GM19395 (cell line): ENCODE data around the gene ZNF445.
A peak's percentile ranks its signal among the peaks of the same experiment; 100 is the strongest.
"Not testable (repeated sequence)": the region's sequence is repeated elsewhere in the genome, so short reads cannot be mapped to it uniquely, and the experiment has no call there.

Experiments used
- ATAC-seq: cut with Tn5 transposase; IDR thresholded peaks from one replicate; pipeline ENCODE4 v1.9.1; 2021; ENCODE audit warnings: mild to moderate bottlenecking, moderate library complexity; ENCODE audit not compliant: unreplicated experiment

ZNF445 gene

GRCh38 chr3:44477312-44478030 is at the start of gene ZNF445:
Gene ZNF445, minus strand, starts transcription at chr3:44477670. Its CDS starts 22,121 bp downstream, at chr3:44455549.
- ATAC-seq: peak; percentile 86

DNA sequence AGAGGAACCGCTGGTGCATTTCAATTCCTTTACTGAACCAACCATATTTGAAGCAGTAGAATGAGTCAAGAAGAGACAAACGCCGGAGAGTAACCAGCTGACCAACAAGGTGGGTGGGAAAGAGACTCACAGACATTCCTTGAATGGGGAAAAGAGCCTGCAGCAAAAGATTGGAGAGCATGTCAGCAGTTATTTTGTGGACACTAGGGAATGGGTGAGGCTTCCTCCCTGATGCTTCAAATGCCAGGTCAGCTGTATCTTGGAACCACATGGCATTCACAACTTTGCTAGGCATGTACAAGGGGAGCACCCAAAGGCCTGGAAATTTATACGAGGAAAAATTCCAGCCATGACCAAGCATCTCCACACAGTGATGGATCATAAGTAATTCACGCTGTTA is 47.6 kb upstream of the ZNF445 start:
- ATAC-seq: no peak

DNA sequence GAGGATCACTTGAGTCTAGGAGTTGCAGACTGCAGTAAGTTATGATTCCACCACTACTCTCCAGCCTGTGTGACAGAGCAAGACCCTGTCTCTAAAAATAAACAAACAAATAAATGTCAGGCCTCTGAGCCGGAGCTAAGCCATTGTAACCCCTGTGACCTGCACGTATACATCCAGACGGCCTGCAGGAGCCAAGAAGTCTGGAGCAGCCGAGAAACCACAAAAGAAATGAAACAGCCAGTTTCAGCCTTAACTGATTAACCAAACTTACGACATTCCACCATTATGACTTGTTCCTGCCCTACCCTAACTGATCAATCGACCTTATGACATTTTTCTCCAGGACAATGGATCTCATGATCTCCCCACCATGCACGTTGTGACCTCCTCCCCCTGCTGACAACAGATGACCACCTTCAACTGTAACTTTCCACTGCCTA is 45.0 kb upstream of the ZNF445 start:
- ATAC-seq: no peak

GRCh38 chr3:44521721-44522120 is 44.3 kb upstream of the ZNF445 start:
- no peak for ATAC-seq

GRCh38 chr3:44518782-44519156 is 41.3 kb upstream of the ZNF445 start:
- ATAC-seq: no peak

GRCh38 chr3:44516230-44516629 is 38.8 kb upstream of the ZNF445 start:
- no peak for ATAC-seq

- no peak for ATAC-seq
These were observed 36.0 kb upstream of the ZNF445 start for GRCh38 chr3:44513513-44513912.

DNA sequence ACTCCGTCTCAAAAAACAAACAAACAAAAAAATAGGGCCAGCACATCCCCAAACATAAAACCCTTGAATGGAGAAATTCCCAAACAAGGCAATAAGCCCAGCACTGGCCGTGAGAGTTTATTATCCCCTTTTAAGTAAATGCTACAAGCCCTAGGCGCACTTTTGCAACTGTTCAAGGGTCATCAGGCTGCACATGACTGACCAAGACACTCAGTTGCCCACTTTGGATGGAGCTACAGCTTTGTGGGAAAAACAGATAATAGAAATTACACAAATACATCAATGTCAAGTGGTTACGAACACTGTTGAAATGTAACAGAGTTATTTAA is 33.7 kb upstream of the ZNF445 start:
- ATAC-seq: no peak

DNA sequence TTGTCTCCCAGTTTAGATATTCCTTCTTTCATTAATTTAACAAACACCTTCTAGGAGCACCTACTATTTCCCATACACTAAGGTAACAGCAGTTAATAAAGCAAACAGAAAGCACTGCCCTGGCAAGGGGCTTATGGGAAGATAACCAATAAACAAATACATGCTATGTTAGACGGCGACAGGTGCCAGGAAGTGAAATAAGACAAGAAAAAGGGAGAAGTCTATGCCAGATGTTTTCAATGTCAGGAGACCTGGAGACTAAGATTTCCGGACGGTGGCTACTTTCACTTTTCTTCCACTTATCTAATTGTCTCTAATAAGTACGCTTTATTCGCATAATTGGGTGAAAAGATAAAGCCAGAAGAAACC is 32.5 kb upstream of the ZNF445 start:
- peak; percentile 62 for ATAC-seq

GRCh38 chr3:44509393-44509921 is 32.0 kb upstream of the ZNF445 start:
- ATAC-seq: peak; percentile 26

- ATAC-seq: no peak
These were observed 29.5 kb upstream of the ZNF445 start for GRCh38 chr3:44506961-44507360.

- no peak for ATAC-seq
These were observed 29.1 kb upstream of the ZNF445 start for GRCh38 chr3:44506556-44506955.

GRCh38 chr3:44504566-44504965 is 27.1 kb upstream of the ZNF445 start:
- ATAC-seq: no peak

- ATAC-seq: not testable (repeated sequence)
These were observed 25.7 kb upstream of the ZNF445 start for GRCh38 chr3:44503178-44503577.

GRCh38 chr3:44501971-44502370 is 24.5 kb upstream of the ZNF445 start:
- ATAC-seq: no peak

GRCh38 chr3:44499899-44500168 is 22.4 kb upstream of the ZNF445 start:
- not testable (repeated sequence) for ATAC-seq

- no peak for ATAC-seq
These were observed 21.9 kb upstream of the ZNF445 start for GRCh38 chr3:44499149-44499898.

DNA sequence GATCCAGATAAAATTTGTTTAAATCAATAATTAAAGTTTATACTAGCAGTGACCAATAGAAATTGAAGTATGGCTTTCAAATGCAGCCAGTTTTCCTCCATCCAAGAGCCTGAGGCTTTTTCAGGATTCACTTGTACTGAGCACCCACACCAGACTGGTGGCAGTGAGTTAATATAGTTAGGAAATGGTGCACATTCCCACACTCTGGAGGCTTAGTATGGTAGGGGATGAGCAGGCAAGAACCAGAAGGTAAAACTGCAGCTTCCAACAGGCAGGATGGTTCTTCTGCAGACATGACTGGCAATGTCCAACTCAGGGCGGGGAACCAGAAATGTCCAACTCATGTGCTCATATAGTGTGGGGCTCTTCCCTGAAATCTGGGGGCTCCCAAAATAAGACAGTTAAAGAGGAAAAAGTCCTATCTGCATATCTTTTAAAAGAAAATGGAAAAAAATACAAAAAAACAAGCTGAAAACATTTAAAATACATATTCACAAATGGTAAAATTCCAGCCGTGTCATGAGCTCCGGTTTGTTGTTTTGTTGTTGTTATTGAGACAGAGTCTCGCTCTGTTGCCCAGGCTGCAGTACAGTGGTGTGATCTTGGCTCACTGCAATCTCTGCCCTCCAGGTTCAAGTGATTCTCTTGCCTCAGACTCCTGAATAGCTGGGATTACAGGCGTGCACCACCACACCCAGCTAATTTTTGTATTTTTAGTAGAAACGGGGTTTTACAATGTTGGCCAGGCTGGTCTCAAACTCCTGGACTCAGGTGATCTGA is 18.4 kb upstream of the ZNF445 start:
- no peak for ATAC-seq

- ATAC-seq: no peak
These were observed 15.0 kb upstream of the ZNF445 start for GRCh38 chr3:44492496-44492895.

- no peak for ATAC-seq
These were observed 5.3 kb upstream of the ZNF445 start for GRCh38 chr3:44482721-44483120.

DNA sequence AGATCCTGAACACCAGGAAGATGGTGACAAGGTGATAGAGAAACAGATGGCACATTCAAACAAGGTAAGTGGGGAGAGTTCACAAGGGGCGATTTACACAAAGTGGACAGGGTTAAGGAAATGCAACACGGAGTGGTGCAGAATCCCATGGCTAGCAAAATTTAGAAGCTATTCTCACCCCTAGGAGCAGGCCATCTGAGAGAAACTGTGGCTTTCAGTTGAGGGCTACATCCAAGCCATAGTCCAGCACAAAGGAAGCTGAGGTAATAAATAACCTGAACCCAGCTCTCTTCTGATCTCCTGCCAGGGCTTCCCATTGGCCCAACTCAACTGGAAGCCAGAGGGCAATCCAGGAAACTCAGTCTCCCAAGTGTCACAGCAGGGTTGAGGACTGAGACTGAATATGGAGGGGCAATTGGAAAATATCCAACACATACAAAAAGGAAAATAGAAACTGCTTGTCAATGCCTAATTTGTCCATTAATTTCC is 1.2 kb upstream of the ZNF445 start:
- ATAC-seq: no peak

DNA sequence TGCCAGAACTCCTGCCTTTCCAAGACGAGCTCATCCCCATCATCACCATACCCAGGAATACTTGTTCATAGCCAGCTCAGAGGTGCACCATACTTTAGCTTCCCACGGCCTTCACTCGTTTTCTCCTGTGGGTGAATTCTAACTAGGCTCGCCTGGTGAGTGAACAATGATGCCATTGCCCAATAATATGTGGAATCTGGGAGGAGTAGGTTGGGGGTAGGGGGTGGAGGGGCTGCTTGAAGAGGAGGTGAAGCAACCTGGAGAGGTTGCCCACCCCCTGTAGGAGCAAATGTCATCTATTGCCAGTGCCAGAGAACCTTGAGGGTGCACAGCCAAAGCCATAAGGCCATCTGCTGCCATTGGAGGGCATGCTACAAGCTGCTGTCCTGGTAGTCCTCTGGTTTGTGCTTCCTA is 592 bp upstream of the ZNF445 start:
- no peak for ATAC-seq
